A549 (cell line): ENCODE results near the gene SCUBE1. TPM values are rescaled to one million over a fixed set of nuclear protein-coding genes. Genes with fewer than 3 reads are reported as not detected.

Experiments
- ATAC-seq, 2 experiments: fragments of 200-7000 bp in 1 of 2; fragments of >200 bp in 1 of 2; cut with Nextera tagmentation in 1 of 2; cut with Tn5 transposase in 1 of 2; 3 replicates each; pipeline versions ENCODE4 v1.8.0 to v1.9.1; 2018 to 2020; ENCODE audit warnings: mild to moderate bottlenecking in 1 of 2, moderate library complexity in 1 of 2
- CTCF ChIA-PET: fragments of 300-600 bp; sonication (Branson Sonifier 250); formaldehyde crosslinking; extraction: SDS; loops from one replicate; lab custom pipeline; 2021; ENCODE audit warnings: antibody characterized with exemption, inconsistent platforms; lab: Yijun Ruan, JAX
- POLR2A ChIA-PET: fragments of 350-600 bp; formaldehyde crosslinking; extraction: SDS; loops from one replicate; lab custom pipeline; 2021; ENCODE audit warnings: antibody characterized with exemption, inconsistent platforms; lab: Yijun Ruan, JAX
- DNase-seq, 2 experiments: peaks; one replicate each; pipeline versions ENCODE4 v3.0.0 to v3.0.0-alpha.2; 2011 to 2016; ENCODE audit warnings: low read depth in 1 of 2, low spot score in 1 of 2
- FAIRE-seq: peaks from 2 replicates; lab custom pipeline; 2011; peaks lifted over from hg19 to GRCh38; lab: Jason Lieb, UNC
- H3K27ac ChIP-seq, 2 experiments: fragments of >200 bp; sonication (Bioruptor Twin); formaldehyde crosslinking; 3 replicates each; pipeline ENCODE4 v1.5.1; 2016 to 2017
- H3K4me1 ChIP-seq: fragments of >200 bp; sonication (Bioruptor Twin); formaldehyde crosslinking; 3 replicates; pipeline ENCODE4 v1.6.1; 2016
- H3K4me2 ChIP-seq: fragments of >200 bp; sonication (Bioruptor Twin); formaldehyde crosslinking; 3 replicates; pipeline ENCODE4 v1.6.1; 2016
- H3K4me3 ChIP-seq: fragments of >200 bp; sonication (Bioruptor Twin); formaldehyde crosslinking; 3 replicates; pipeline ENCODE4 v1.5.1; 2016
- H3K9me3 ChIP-seq: fragments of >200 bp; sonication (Bioruptor Twin); formaldehyde crosslinking; 3 replicates; pipeline ENCODE4 v1.6.1; 2016
- BHLHE40 ChIP-seq: IDR thresholded peaks from 2 replicates; pipeline ENCODE4 v1.6.1; 2012; ENCODE audit warnings: low read depth, low read length, inconsistent platforms
- CEBPB ChIP-seq, 2 experiments: fragments of >200 bp in 1 of 2; sonication (Bioruptor Twin) in 1 of 2; formaldehyde crosslinking in 1 of 2; IDR thresholded peaks; 2 replicates each; pipeline ENCODE4 v1.6.1; 2012 to 2016
- CHD4 ChIP-seq: fragments of 200-600 bp; sonication (generic); IDR thresholded peaks from 2 replicates; pipeline ENCODE4 v1.6.1; 2016; ENCODE audit warnings: antibody characterized with exemption, mild to moderate bottlenecking, borderline replicate concordance
- EHF ChIP-seq: fragments of 250-450 bp; sonication (Bioruptor Pico); IDR thresholded peaks from 2 replicates; pipeline ENCODE4 v1.5.0; 2020; ENCODE audit warnings: mild to moderate bottlenecking
- EHMT2 ChIP-seq: fragments of 200-600 bp; sonication (generic); IDR thresholded peaks from 2 replicates; pipeline ENCODE4 v1.6.1; 2016; ENCODE audit warnings: antibody characterized with exemption, low read depth, mild to moderate bottlenecking, moderate library complexity
- ESRRA ChIP-seq: fragments of 150-350 bp; IDR thresholded peaks from 2 replicates; pipeline ENCODE4 v1.6.1; 2014; ENCODE audit warnings: mild to moderate bottlenecking, low read length, borderline replicate concordance
- JUN ChIP-seq, 2 experiments: fragments of >200 bp; sonication (Bioruptor Twin); formaldehyde crosslinking; IDR thresholded peaks; 2 replicates in 1 of 2; 3 replicates in 1 of 2; pipeline ENCODE4 v1.6.1; 2016 to 2017
- KDM5A ChIP-seq: fragments of 200-600 bp; sonication (generic); IDR thresholded peaks from 2 replicates; pipeline ENCODE4 v1.6.1; 2016; ENCODE audit warnings: antibody characterized with exemption, mild to moderate bottlenecking
- MYC ChIP-seq: IDR thresholded peaks from 2 replicates; pipeline ENCODE4 v1.6.1; 2012; ENCODE audit warnings: mild to moderate bottlenecking, inconsistent platforms, low read length, improper control_type of control experiment, borderline replicate concordance
- PHF8 ChIP-seq: fragments of 200-600 bp; sonication (generic); IDR thresholded peaks from 2 replicates; pipeline ENCODE4 v1.6.1; 2016; ENCODE audit warnings: low read depth, mild to moderate bottlenecking, antibody characterized with exemption, moderate library complexity, borderline replicate concordance
- RAD21 ChIP-seq, 2 experiments: fragments of >200 bp in 1 of 2; sonication (Bioruptor Twin) in 1 of 2; formaldehyde crosslinking in 1 of 2; IDR thresholded peaks in 1 of 2; conservative IDR thresholded peaks in 1 of 2; 2 replicates in 1 of 2; 3 replicates in 1 of 2; pipeline ENCODE4 v1.6.1; 2012 to 2018; ENCODE audit warnings: inconsistent platforms in 1 of 2
- SMC3 ChIP-seq: fragments of >200 bp; sonication (Bioruptor Twin); formaldehyde crosslinking; IDR thresholded peaks from 3 replicates; pipeline ENCODE4 v1.6.1; 2018; ENCODE audit warnings: inconsistent platforms
- ZC3H11A ChIP-seq: fragments of 450-650 bp; IDR thresholded peaks from 2 replicates; pipeline ENCODE4 v1.6.1; 2014; ENCODE audit warnings: antibody characterized with exemption, mild to moderate bottlenecking
- ZFP36 ChIP-seq: fragments of 450-650 bp; IDR thresholded peaks from 2 replicates; pipeline ENCODE4 v1.6.1; 2014; ENCODE audit warnings: borderline replicate concordance; ENCODE audit not compliant: partially characterized antibody
- WGBS: methylation state at CpG from one replicate; pipeline ENCODE4 v1.1.6; 2017; ENCODE audit errors: missing lambda C conversion rate; 5-methylcytosine and 5-hydroxymethylcytosine counted together
- polyA plus RNA-seq, 4 experiments: library from polyadenylated mRNA; depleted of rRNA in 3 of 4; stranded (reverse); fragments of >200 nt; fragmentation: RNase III in 1 of 4; extraction: RNeasy Plus Mini Kit Qiagen cat#74134 plus additional on column Dnase treatment in 1 of 4; gene quantifications; 2 replicates in 3 of 4; 3 replicates in 1 of 4; pipeline ENCODE4 v1.2.3, GENCODE V29; 2011 to 2017
- TF ChIP-seq, protein P1 (sequence below): fragments of 450-650 bp; IDR thresholded peaks from 2 replicates; pipeline ENCODE4 v1.6.1; 2014; ENCODE audit warnings: antibody characterized with exemption
- TF ChIP-seq, protein P2 (sequence below): fragments of >200 bp; sonication (Bioruptor Twin); formaldehyde crosslinking; IDR thresholded peaks from 2 replicates; pipeline ENCODE4 v1.6.1; 2016
- TF ChIP-seq, protein P3 (sequence below): fragments of >200 bp; sonication (Bioruptor Twin); formaldehyde crosslinking; IDR thresholded peaks from 3 replicates; pipeline ENCODE4 v1.5.1; 2016
- TF ChIP-seq, protein P4 (sequence below): fragments of 150-350 bp; IDR thresholded peaks from 2 replicates; pipeline ENCODE4 v1.6.1; 2014; ENCODE audit warnings: low read depth, mild to moderate bottlenecking, low read length

Gene SCUBE1
- polyA plus RNA-seq, 2 of the 4 experiments (the other 2 are of a cell fraction): 0.01 to 0.12 TPM

DNA sequence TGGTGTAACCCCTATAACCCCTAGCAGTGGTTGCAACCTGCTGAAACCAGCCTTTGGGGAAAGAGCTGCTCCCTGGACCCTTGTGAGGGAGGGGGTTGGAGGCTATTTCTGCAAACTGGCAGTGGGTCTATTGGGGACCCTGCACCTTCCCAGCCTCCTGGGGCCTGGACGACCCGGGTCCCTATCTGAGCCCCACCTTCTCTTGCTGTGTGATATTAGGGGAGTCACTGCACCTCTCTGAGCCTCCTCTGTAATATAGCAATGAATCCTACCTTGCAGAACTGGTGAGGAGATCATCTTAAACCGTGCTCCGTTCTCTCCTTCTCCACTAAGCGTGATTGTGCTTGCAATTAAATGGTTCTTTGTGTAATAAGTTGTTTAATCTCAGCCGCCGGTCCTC lies 44.6 kb upstream of the SCUBE1 start:
- 32% methylated on average over 7 of the region's 7 CpGs for WGBS
- TF ChIP-seq, protein P1, sequence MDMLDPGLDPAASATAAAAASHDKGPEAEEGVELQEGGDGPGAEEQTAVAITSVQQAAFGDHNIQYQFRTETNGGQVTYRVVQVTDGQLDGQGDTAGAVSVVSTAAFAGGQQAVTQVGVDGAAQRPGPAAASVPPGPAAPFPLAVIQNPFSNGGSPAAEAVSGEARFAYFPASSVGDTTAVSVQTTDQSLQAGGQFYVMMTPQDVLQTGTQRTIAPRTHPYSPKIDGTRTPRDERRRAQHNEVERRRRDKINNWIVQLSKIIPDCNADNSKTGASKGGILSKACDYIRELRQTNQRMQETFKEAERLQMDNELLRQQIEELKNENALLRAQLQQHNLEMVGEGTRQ: no peak
- TF ChIP-seq BHLHE40: no peak
- peak; percentile 53 for TF ChIP-seq ZFP36
- no peak for TF ChIP-seq JUN (IDR thresholded peaks at IDR 0.05)
- TF ChIP-seq MYC: no peak
- TF ChIP-seq ESRRA: no peak
- POLR2A ChIA-PET: no interaction called here

DNA sequence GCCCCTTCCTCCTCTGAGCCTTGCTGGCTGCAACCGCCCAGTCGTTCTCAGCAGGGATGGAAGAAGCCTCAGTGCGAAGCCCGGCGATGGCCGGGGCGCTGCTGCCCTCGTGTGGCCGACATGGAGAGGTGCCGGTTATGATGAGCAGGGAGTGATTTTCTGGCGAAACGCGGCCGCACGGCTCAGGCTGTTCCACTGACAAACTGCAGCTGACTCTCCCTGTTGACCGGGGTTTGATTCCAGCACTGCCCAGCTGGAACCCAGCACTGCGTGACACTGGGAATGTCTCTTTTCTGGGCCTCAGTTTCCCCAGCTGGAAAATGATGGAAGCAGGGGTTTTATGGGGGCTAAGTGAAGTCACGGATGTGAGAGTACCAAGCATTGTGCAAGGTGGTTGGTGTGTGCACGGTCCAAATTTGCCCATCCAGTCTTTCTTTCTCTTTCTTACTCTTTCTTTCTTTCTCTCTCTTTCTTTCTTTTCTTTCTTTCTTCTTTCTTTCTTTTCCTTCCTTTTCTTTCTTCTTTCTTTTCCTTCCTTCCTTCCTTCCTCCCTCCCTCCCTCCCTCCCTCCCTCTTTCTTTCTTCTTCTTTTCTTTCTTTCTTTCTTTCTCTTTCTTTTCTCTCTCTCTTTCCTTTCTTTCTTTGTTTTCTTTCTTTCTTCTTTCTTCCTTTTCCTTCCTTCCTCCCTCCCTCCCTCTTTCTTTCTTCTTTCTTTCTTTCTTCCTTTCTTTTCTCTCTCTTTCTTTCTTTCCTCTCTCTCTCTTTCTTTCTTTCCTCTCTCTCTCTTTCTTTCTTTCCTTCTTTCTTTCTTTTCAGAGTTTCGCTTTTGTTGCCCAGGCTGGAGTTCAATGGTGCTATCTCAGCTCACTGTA lies 42.8 kb upstream of the SCUBE1 start:
- CTCF ChIA-PET: interaction anchor here (0.6 to 11.7 kb wide), 33 partner anchors 8 to 503 kb away, joined by 3 to 134 read pairs (median 4); no protein-coding TSS in a partner anchor
- H3K4me2 ChIP-seq: peak overlapping the region; percentile 45
- ATAC-seq: peak; percentile 91 to 95
- peak; percentile 88 to 89 for TF ChIP-seq RAD21 (conservative IDR thresholded peaks at IDR 0.05 in 1 of 2, IDR thresholded peaks at IDR 0.05 in 1 of 2)
- TF ChIP-seq, protein P2, sequence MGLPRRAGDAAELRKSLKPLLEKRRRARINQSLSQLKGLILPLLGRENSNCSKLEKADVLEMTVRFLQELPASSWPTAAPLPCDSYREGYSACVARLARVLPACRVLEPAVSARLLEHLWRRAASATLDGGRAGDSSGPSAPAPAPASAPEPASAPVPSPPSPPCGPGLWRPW: no peak
- TF ChIP-seq, protein P3, sequence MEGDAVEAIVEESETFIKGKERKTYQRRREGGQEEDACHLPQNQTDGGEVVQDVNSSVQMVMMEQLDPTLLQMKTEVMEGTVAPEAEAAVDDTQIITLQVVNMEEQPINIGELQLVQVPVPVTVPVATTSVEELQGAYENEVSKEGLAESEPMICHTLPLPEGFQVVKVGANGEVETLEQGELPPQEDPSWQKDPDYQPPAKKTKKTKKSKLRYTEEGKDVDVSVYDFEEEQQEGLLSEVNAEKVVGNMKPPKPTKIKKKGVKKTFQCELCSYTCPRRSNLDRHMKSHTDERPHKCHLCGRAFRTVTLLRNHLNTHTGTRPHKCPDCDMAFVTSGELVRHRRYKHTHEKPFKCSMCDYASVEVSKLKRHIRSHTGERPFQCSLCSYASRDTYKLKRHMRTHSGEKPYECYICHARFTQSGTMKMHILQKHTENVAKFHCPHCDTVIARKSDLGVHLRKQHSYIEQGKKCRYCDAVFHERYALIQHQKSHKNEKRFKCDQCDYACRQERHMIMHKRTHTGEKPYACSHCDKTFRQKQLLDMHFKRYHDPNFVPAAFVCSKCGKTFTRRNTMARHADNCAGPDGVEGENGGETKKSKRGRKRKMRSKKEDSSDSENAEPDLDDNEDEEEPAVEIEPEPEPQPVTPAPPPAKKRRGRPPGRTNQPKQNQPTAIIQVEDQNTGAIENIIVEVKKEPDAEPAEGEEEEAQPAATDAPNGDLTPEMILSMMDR: peak; percentile 75
- TF ChIP-seq SMC3: peak; percentile 84
- no peak for TF ChIP-seq CHD4
- no peak for TF ChIP-seq ESRRA
- DNase-seq: peak; percentile 69 to 72
- POLR2A ChIA-PET: no interaction called here
- no peak for FAIRE-seq
- H3K4me3 ChIP-seq: no peak overlapping the region
- H3K9me3 ChIP-seq: no peaks in the 10 kb centered on the region
- WGBS: 10% methylated on average over 5 of the region's 20 CpGs
- no peak overlapping the region for H3K27ac ChIP-seq
- no peaks in the 10 kb centered on the region for H3K4me1 ChIP-seq

More for the DNA sequence above, 44.6 kb upstream of the SCUBE1 start:
- Histone ChIP-seq H3K4me3 (no peak overlapping the region), H3K9me3 (no peaks in the 10 kb centered on the region), H3K4me1 (no peaks in the 10 kb centered on the region), H3K4me2 (no peak overlapping the region), H3K27ac (no peak overlapping the region)
- ATAC-seq (no peak), DNase-seq (no peak), FAIRE-seq (no peak)
- CTCF ChIA-PET: interaction anchor here (0.6 to 11.7 kb wide), 28 partner anchors 10 to 559 kb away, joined by 3 to 134 read pairs (median 4); no protein-coding TSS in a partner anchor

DNA sequence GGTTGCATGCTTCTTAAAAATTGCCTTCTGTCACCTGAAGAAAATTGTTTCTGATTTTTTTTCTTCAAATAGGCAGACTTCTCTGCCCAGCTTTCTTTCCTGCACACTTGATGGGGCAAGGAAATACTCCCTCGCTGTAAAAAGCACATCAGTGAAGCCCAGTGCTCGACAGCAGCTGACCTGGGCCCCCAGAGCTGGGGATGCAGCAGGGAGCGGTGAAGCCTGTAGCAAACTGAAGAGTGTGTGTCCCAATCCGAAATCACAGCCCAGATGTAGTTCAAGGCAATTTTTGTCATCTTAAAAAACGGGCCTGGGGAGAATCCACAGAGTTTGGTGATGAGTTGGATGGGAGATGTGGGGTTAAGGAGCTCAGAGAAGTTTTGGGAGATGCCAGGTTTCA lies 41.7 kb upstream of the SCUBE1 start:
- no peak for ATAC-seq
- 25% methylated on average over 5 of the region's 5 CpGs for WGBS
- no peaks in the 10 kb centered on the region for H3K9me3 ChIP-seq
- CTCF ChIA-PET: interaction anchor here (0.6 to 11.7 kb wide), 16 partner anchors 12 to 1208 kb away, joined by 3 to 134 read pairs (median 4); no protein-coding TSS in a partner anchor
- DNase-seq: no peak
- H3K4me3 ChIP-seq: no peak overlapping the region
- H3K4me1 ChIP-seq: no peaks in the 10 kb centered on the region
- POLR2A ChIA-PET: no interaction called here
- no peak for TF ChIP-seq ESRRA
- no peak for TF ChIP-seq EHF (CRISPR knock-in tag)
- TF ChIP-seq, protein P1: no peak
- no peak for TF ChIP-seq KDM5A
- TF ChIP-seq EHMT2: no peak
- TF ChIP-seq ZC3H11A: no peak
- no peak for TF ChIP-seq PHF8
- no peak for TF ChIP-seq CEBPB (IDR thresholded peaks at IDR 0.05)
- TF ChIP-seq, protein P2: no peak
- TF ChIP-seq SMC3: no peak
- no peak for TF ChIP-seq CHD4
- TF ChIP-seq, protein P4, sequence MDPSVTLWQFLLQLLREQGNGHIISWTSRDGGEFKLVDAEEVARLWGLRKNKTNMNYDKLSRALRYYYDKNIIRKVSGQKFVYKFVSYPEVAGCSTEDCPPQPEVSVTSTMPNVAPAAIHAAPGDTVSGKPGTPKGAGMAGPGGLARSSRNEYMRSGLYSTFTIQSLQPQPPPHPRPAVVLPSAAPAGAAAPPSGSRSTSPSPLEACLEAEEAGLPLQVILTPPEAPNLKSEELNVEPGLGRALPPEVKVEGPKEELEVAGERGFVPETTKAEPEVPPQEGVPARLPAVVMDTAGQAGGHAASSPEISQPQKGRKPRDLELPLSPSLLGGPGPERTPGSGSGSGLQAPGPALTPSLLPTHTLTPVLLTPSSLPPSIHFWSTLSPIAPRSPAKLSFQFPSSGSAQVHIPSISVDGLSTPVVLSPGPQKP: no peak
- H3K27ac ChIP-seq: no peak overlapping the region
- no peak overlapping the region for H3K4me2 ChIP-seq
- FAIRE-seq: no peak
